ENCODE data around the gene LRP8.
A peak's percentile ranks its signal among the peaks of the same experiment; 100 is the strongest.

LRP8 gene

DNA sequence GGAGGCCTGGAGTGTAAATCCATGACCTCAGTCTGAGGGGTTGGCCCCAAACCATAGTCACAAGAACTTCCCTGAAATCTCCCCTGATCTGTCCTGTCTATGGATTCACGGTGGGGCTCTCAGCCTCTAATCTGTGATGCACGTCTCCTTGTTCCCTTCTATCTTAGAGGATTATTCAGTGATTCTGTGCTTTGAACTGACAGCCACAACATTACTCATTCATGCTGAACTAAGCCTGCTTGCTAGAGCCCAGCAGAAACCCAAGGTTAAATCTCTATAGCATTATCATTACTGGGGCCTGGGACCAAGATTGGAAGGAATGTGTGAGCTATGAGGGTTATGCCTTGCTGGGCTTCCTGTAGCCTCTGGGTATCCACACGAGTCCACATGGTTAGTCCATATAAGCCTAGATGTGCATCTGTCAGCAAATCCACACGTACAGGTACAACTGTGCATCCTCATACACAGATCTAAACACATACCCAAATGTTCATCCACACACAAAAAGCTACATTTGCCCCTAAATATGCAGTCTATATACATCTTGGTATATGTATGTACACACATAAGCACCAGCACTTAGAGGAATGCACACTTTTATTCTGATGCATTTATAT lies 67.1 kb downstream of the LRP8 start:
- H3K4me1 ChIP-seq (ENCODE audit: control insufficient read depth, insufficient read depth, low read length): no peaks in the 10 kb centered on the region
- DNase-seq (ENCODE audit: low read depth): no peak
- no peaks in the 10 kb centered on the region for H3K27me3 ChIP-seq (replicated peaks; ENCODE audit: control insufficient read depth, insufficient read depth, low read length)
- H3K36me3 ChIP-seq (ENCODE audit: control insufficient read depth, insufficient read depth, low read length, severe bottlenecking): peaks cover 31% of the 10 kb centered on the region
- no peaks in the 10 kb centered on the region for H3K9me3 ChIP-seq (ENCODE audit: control insufficient read depth, low read length)
- no peak overlapping the region for H3K4me3 ChIP-seq (ENCODE audit: low read length)
- no peak overlapping the region for H3K9ac ChIP-seq (ENCODE audit: low read length)

DNA sequence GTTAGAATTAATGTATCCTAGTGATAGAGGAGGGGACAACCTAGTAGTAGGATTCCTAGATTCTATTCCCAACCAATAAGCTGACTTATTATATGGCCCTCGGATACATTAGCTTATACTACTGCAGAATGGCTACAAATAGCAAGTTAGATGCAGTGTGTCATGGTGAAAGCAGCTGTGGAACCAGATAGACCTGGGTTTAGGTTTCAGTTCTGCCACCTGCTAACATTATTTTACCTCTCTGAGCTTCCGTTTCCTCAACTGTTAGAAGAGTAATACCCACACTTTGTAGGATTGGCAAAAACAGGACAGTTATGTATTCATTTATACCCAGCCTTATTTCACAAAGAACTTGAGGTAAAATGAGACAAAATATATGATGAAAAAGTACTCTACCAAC lies 67.9 kb downstream of the LRP8 start:
- Histone ChIP-seq H3K4me3 (ENCODE audit: low read length) (no peak overlapping the region), H3K9ac (ENCODE audit: low read length) (no peak overlapping the region), H3K9me3 (ENCODE audit: control insufficient read depth, low read length) (no peaks in the 10 kb centered on the region), H3K4me1 (ENCODE audit: control insufficient read depth, insufficient read depth, low read length) (peaks cover 5% of the 10 kb centered on the region), H3K36me3 (ENCODE audit: control insufficient read depth, insufficient read depth, low read length, severe bottlenecking) (peaks cover 31% of the 10 kb centered on the region), H3K27me3 (replicated peaks; ENCODE audit: control insufficient read depth, insufficient read depth, low read length) (no peaks in the 10 kb centered on the region)
- DNase-seq (ENCODE audit: low read depth): no peak

DNA sequence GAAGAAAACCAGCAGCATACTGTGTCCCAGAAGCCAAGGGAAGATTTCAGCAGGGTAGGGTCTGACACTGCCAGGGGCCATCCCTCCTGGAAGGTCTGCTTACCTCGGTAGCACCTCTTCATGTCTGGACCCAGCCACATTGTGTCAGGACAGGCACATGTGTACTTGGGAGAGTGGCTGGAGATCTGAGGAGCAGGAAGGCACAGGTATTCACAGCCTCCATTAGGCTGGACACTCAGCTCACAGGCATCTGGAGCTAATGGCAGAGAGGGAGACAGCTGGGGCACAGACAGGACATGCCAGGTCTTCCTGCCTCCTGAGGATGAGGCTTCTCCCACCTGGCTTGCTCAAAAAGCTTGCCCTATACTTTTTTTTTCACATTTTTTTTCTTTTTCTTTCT lies 69.7 kb downstream of the LRP8 start:
- no peak overlapping the region for H3K4me3 ChIP-seq (ENCODE audit: low read length)
- no peak for DNase-seq (ENCODE audit: low read depth)
- H3K9ac ChIP-seq (ENCODE audit: low read length): no peak overlapping the region
- no peaks in the 10 kb centered on the region for H3K9me3 ChIP-seq (ENCODE audit: control insufficient read depth, low read length)
- peaks cover 20% of the 10 kb centered on the region for H3K4me1 ChIP-seq (ENCODE audit: control insufficient read depth, insufficient read depth, low read length)
- H3K36me3 ChIP-seq (ENCODE audit: control insufficient read depth, insufficient read depth, low read length, severe bottlenecking): peaks cover 25% of the 10 kb centered on the region
- H3K27me3 ChIP-seq (replicated peaks; ENCODE audit: control insufficient read depth, insufficient read depth, low read length): no peaks in the 10 kb centered on the region

DNA sequence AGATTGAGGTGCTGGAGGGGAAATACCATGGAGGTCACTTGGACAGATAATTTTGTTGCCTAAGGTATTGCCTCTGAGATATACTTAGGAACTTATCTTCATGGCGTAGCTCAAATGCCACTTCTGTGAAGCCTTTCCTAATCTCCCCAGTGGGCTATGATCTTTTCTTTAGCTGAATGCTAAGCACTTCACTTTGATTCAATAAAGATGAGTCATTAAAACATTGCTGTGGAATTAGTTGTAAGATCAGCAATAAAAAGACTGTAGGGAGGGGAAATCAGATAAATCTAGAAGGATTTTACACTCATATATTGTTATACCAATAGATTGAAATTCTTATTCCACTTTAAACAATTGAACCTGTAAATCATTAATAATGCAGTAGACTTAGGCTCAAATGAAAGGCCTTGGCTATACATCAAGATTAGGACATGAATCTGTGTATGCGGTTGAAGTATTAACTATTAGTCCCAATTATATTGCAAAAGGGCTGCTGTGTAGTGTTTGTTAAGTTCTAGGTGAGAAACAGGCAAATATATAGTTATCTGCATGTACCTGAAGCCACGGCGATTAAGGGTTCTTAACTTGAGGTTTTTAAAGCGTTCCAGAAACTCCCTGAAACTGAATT lies 70.3 kb downstream of the LRP8 start:
- Histone ChIP-seq H3K9ac (ENCODE audit: low read length) (no peak overlapping the region), H3K9me3 (ENCODE audit: control insufficient read depth, low read length) (no peaks in the 10 kb centered on the region), H3K4me3 (ENCODE audit: low read length) (no peak overlapping the region), H3K4me1 (ENCODE audit: control insufficient read depth, insufficient read depth, low read length) (peaks cover 20% of the 10 kb centered on the region), H3K36me3 (ENCODE audit: control insufficient read depth, insufficient read depth, low read length, severe bottlenecking) (peaks cover 21% of the 10 kb centered on the region), H3K27me3 (replicated peaks; ENCODE audit: control insufficient read depth, insufficient read depth, low read length) (no peaks in the 10 kb centered on the region)
- no peak for DNase-seq (ENCODE audit: low read depth)

- Histone ChIP-seq H3K27me3 (replicated peaks; ENCODE audit: control insufficient read depth, insufficient read depth, low read length) (no peaks in the 10 kb centered on the region), H3K9me3 (ENCODE audit: control insufficient read depth, low read length) (no peaks in the 10 kb centered on the region), H3K4me3 (ENCODE audit: low read length) (no peak overlapping the region), H3K36me3 (ENCODE audit: control insufficient read depth, insufficient read depth, low read length, severe bottlenecking) (peaks cover 16% of the 10 kb centered on the region), H3K4me1 (ENCODE audit: control insufficient read depth, insufficient read depth, low read length) (peaks cover 20% of the 10 kb centered on the region), H3K9ac (ENCODE audit: low read length) (no peak overlapping the region)
- DNase-seq (ENCODE audit: low read depth): no peak
These were observed 71.1 kb downstream of the LRP8 start for GRCh38 chr1:53256511-53257453.

DNA sequence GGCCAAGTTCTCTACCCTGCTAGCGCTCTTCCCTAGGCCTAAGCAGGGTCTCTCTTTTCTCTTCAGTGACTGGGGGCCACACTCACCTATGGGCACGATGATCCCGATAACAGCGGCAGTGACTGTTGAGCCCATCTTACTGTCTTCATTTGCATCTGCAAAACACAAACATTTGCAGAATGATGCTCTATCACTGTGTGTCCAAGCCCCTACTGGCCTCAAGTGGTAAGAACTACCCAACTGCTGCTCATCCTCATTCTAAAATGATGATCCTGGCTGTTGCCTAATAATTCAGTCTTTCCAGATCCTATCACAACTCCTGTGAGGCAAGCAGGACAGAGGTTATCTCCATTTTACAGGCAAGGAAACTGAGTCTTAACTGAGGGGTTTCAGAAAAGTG lies 72.8 kb downstream of the LRP8 start:
- Histone ChIP-seq H3K4me1 (ENCODE audit: control insufficient read depth, insufficient read depth, low read length) (peaks cover 20% of the 10 kb centered on the region), H3K9me3 (ENCODE audit: control insufficient read depth, low read length) (no peaks in the 10 kb centered on the region), H3K9ac (ENCODE audit: low read length) (no peak overlapping the region), H3K4me3 (ENCODE audit: low read length) (no peak overlapping the region), H3K36me3 (ENCODE audit: control insufficient read depth, insufficient read depth, low read length, severe bottlenecking) (no peaks in the 10 kb centered on the region), H3K27me3 (replicated peaks; ENCODE audit: control insufficient read depth, insufficient read depth, low read length) (no peaks in the 10 kb centered on the region)
- no peak for DNase-seq (ENCODE audit: low read depth)

DNA sequence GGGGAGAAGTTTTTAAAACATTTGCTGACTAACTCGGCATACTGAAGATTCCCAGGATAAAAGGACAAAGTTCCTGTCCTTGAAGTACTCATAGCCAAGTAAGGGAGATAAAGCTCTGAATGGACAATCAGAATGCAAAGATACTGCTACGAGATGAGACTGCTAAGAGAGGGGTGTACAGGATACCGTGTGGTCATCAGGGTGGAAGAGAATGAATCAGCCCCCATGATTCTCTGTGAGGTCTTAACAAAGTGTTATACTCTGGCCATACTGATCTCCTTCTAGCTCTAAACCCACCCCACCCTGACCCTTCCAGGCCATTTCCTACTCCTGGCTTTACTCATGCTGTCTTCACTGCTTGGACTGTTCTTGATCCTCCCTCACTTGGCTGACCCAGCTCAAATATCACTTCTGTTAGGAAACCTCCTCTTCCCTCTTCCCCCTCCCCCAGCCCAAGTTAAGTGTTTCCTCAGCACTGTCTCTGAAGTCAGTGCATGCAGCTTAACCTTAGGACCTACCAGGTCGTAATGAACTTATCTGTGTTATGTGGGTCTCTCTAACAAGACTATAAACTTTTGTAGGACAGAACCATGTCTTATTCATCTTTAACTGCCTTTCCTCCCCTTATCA lies 73.7 kb downstream of the LRP8 start:
- no peaks in the 10 kb centered on the region for H3K36me3 ChIP-seq (ENCODE audit: control insufficient read depth, insufficient read depth, low read length, severe bottlenecking)
- peak; percentile 48 for DNase-seq (ENCODE audit: low read depth)
- no peak overlapping the region for H3K4me3 ChIP-seq (ENCODE audit: low read length)
- no peaks in the 10 kb centered on the region for H3K27me3 ChIP-seq (replicated peaks; ENCODE audit: control insufficient read depth, insufficient read depth, low read length)
- no peaks in the 10 kb centered on the region for H3K9me3 ChIP-seq (ENCODE audit: control insufficient read depth, low read length)
- peaks cover 20% of the 10 kb centered on the region for H3K4me1 ChIP-seq (ENCODE audit: control insufficient read depth, insufficient read depth, low read length)
- peak overlapping the region; percentile 2 for H3K9ac ChIP-seq (ENCODE audit: low read length)

DNA sequence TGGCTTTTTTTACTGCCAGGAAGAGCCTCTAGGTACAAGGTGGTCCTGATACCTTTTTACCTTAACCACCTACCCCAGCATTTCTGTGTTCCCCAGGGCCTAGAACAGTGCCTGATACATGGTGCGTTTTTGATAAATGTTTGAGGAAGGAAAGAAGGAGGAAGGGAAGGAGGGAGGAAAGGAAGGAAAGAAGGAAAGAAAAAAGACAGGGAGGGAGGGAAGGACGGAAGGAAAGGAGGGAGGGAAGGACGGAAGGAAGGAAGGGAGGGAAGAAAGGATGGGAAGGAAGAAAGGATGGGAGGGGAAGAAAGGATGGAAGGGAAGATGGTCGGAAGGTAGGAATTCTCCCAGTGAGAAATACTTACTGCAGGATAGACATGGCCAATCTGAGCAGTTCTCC lies 77.5 kb downstream of the LRP8 start:
- Histone ChIP-seq H3K4me1 (ENCODE audit: control insufficient read depth, insufficient read depth, low read length) (peaks cover 19% of the 10 kb centered on the region), H3K9me3 (ENCODE audit: control insufficient read depth, low read length) (no peaks in the 10 kb centered on the region), H3K9ac (ENCODE audit: low read length) (no peak overlapping the region), H3K27me3 (replicated peaks; ENCODE audit: control insufficient read depth, insufficient read depth, low read length) (no peaks in the 10 kb centered on the region), H3K4me3 (ENCODE audit: low read length) (no peak overlapping the region), H3K36me3 (ENCODE audit: control insufficient read depth, insufficient read depth, low read length, severe bottlenecking) (peaks cover 4% of the 10 kb centered on the region)
- no peak for DNase-seq (ENCODE audit: low read depth)

- Histone ChIP-seq H3K4me3 (ENCODE audit: low read length) (no peak overlapping the region), H3K27me3 (replicated peaks; ENCODE audit: control insufficient read depth, insufficient read depth, low read length) (no peaks in the 10 kb centered on the region), H3K9me3 (ENCODE audit: control insufficient read depth, low read length) (no peaks in the 10 kb centered on the region), H3K36me3 (ENCODE audit: control insufficient read depth, insufficient read depth, low read length, severe bottlenecking) (peaks cover 4% of the 10 kb centered on the region), H3K9ac (ENCODE audit: low read length) (no peak overlapping the region), H3K4me1 (ENCODE audit: control insufficient read depth, insufficient read depth, low read length) (peaks cover 13% of the 10 kb centered on the region)
- no peak for DNase-seq (ENCODE audit: low read depth)
These were observed 78.2 kb downstream of the LRP8 start for GRCh38 chr1:53249706-53250105.

GRCh38 chr1:53246261-53247134 lies 81.4 kb downstream of the LRP8 start:
- no peak overlapping the region for H3K4me3 ChIP-seq (ENCODE audit: low read length)
- no peak overlapping the region for H3K9ac ChIP-seq (ENCODE audit: low read length)
- H3K36me3 ChIP-seq (ENCODE audit: control insufficient read depth, insufficient read depth, low read length, severe bottlenecking): peaks cover 4% of the 10 kb centered on the region
- H3K4me1 ChIP-seq (ENCODE audit: control insufficient read depth, insufficient read depth, low read length): no peaks in the 10 kb centered on the region
- no peaks in the 10 kb centered on the region for H3K9me3 ChIP-seq (ENCODE audit: control insufficient read depth, low read length)
- H3K27me3 ChIP-seq (replicated peaks; ENCODE audit: control insufficient read depth, insufficient read depth, low read length): no peaks in the 10 kb centered on the region
- peak; percentile 59 for DNase-seq (ENCODE audit: low read depth)

All from adipocyte (in vitro differentiated cells).